Stimulated activated CD8-positive, alpha-beta memory T cell treated with anti-CD3 and anti-CD28 coated beads, Interleukin-4, amount 100 ng/mL, for 4 hours (primary cell): ENCODE results near the gene PANX1.
"Not testable (repeated sequence)": the region's sequence is repeated elsewhere in the genome, so short reads cannot be mapped to it uniquely, and the experiment has no call there.

Experiments used
- DNase-seq, 2 donors: peaks; one replicate each; pipeline ENCODE4 v3.0.0-alpha.2; 2020; ENCODE audit warnings: low read depth in 2 of 2, low spot score in 1 of 2

Gene PANX1

DNA sequence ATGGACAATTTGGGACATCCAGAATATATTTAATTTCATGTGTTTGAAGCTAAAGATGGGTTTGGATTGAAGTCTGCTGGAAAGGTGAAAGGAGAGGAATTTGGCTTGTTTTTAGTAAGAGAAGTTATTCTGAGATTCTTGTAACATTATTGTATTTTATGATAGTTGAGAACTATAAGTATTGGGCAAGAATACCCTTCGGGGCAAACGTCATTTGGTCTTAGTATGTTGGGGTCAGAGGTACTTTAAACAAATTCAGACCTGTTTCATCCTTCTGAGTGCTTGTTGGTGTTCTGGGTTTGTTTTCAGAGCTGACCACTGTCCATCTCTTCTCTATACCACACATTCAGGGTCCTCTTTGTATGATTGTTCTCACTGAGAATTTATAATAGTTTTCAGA, 19.5 kb downstream of the PANX1 start:
- DNase-seq = no peak

DNA sequence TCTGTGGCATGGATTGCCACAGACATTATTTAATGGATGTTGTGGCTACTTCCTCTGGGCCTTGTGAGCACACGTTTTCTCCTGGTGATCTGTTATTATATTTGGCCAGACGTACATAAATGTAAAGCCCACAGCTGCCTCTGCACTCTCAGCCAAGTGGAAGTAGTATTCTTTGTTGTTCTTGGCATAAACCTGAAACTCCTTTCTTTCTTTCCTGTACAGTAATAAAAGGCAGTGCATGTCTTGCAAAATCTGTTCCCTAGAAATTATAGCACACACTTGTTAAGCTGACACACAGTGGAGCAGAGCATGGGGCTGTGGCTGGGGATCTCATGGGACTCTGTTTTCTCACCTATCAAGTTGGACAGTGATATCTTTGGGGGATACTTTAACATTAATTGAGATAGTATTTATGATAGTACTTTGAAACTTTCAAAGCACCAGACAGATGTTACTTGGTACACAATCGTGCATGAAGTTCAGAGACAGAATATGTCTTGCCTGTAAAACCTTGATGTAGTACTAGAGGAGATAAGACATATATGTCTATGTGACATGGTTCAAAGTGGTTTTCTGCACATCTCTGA, 20.9 kb downstream of the PANX1 start:
- no peak for DNase-seq

DNA sequence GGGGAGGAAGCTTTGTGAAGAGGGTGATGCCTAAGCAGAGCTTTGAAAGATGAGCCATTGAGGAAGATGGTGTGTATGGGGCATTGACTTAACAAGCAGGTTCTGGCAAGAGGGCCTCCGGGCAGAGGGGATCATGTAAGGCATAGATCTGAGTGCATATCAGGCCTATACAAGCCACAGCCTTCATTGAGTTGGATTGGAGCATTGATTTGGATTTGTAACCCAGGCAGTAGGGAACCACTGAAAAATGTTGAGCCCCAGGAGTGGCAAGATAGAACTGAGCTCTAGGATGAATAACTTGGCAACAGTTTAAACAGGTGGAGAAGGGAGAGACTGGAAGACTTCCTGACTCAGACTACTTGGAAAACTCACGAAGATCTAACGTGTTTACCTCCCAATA, 21.4 kb downstream of the PANX1 start:
- DNase-seq = no peak

DNA sequence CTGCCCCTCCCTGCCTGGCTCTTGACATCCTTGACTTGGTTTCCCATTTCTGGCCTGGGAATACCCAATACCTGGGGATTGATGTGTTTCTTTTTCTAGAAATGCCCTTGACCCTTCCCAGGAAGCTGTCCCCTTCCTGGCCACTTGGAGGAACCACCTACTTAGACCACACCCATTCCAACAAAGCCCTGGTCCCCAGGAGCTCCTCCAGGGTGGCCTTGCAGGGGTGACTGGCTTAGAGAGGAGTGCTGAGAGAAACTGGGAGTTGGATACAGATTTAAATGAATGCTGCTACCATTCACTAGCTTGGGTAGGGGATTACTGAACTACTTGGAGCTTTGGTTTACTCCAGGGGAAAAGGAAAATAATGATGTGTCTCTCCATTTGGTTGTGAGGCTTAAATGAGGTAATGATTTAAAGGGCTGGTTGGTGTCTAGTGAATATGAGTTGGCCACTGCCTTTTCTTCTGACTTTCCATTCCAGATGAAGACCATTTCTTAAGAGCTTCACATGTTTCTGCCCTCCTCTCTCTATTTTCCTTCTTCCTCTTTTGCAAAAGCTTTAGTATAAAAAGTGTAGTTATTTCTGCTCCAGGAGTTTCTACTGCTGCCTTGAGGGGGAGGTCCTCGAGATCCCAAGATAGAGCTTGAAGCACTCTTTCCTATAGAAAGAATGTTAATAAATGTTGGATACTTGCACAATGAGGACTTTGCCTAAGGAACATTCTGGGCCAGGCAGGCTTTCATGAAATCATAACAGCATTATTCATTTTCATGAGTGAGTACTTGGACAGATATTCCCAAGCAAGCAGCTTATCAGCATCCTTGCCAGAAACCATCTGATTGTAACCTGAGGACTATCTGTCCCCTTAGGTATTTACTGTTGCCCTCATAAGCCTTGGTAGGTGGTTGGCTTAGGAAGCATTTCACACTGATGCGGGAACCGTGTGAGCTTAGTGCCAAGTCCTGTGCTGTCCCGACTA, 22.4 kb downstream of the PANX1 start:
- no peak for DNase-seq

DNA sequence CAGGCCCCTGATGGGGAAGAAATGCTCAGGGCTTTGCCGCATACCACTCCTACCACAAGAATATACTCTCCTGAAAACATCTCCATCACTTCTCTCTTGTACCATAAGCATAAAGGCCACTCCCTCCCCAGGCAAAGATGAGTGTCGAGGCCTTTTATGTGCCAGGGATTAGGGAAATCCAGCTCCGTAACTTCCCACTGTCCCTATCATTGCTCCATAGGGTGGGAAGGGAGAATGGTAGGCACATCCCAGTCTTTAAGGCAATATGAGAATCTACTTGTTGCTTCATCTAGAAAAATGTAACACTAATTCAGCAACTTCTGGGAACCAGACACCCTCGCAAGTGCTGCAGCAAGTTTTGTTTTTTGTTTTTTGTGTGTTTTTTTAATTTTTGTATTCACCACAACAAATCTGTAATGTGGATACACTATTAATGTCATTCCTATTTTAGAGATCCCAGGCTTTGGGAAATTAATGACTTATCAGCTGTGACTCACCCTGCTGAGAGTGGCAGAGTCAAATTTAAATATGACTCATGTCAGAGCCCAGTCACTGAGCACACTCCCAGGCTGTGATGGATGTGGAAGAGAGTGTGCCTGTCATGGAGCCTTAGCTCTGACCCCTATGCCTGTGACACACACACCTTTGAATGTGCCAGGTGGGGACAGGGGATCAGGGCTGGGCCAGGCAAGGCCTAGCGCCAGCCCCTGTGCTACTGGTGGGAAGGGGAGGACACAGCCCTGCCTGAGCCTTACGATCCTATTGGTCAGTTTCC, 23.4 kb downstream of the PANX1 start:
- DNase-seq = no peak

DNA sequence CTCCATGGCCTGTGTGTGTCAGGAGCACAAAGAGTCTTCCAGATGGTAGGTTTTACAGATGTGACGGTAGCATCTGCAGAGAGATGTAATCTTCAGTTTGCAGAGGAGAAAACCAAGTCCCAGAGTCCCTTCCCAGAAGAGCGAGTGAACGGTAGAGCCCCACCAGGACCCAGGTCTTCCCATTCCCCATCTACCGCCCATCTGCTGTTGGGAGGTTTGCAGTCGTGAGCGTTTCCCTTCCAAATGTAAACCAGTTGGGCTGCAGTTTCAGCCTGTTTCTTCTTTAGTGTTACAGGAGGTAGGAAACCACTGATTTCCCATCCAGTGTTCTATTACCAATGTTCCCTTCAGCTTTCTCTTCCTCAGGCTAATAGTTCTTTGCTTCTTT, 24.0 kb downstream of the PANX1 start:
- no peak for DNase-seq

DNA sequence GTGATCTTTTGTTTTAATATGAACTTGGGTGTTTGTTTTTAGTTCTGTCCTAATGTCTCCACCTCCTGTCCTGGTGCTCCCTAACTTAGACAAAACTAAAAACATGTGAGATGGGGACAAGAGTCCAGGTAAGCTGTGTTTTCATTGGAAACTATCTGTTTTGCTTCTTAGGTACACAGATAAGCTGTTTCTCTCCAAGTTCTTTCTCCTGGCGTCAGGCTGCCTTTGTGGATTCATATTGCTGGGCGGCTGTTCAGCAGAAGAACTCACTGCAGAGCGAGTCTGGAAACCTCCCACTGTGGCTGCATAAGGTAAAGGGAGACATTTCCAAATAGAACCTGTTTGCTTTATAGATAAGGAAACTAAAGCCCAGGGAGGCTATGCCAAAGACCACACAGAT, 24.7 kb downstream of the PANX1 start:
- no peak for DNase-seq

DNA sequence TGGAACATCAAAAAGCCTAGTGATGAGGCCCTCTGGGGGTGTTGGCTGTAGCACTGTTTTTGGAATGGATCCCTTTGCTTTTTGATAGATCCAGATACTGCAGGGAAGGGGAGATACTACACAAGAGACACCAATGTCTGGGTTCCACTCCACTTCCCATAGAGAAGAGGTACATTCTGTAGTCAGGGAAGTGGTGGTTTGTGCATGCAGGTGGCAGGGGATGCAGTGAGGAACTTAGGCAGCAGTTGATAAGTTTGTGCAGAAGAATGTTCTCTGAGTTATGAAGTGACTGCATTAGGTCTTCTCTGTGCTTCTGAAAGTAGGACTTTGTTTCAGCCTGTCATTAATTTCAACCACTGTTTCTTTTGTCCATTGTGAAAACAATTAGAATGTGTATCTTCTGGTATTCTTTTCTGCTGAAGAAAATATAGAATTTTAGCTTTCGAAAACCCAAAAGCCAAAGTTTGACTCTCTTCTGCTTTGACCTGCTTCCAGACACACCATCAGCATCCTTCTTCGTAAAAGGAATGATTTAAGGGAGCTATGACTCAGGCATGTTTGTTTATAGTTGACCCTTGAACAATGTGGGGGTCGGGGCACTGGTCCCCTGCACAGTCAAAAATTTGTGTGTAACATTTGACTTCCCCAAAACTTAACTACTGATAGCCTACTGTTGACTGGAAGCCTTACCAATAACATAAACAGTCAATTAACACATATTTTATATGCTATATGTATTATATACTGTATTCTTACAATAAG, 25.6 kb downstream of the PANX1 start:
- DNase-seq = no peak

DNA sequence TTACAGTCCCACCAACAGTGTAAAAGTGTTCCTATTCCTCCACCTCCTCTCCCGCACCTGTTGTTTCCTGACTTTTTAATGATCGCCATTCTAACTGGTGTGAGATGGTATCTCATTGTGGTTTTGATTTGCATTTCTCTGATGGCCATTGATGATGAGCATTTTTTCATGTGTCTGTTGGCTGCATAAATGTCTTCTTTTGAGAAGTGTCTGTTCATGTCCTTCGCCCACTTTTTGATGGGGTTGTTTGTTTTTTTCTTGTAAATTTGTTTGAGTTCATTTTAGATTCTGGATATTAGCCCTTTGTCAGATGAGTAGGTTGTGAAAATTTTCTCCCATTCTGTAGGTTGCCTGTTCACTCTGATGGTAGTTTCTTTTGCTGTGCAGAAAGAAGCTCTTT, 28.7 kb downstream of the PANX1 start:
- not testable (repeated sequence) for DNase-seq

DNA sequence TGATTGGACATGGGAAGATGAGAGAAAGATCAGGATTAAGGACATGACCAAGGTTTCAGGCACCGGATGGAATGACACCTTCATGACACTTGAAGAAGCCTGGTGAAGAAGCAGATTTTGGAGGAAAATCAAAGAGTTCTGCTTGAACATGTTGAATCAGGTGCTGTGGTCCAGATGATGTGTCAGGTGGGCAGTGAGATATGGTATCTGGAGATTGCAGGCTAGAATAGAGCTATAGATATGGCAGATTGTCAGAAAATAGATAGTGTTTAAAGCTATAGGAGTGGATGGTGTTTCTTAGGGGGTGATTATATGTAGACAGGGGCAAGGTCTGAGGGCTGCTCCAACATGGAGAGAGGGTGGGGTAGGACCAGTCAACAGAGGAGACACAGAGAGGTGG, 40.2 kb downstream of the PANX1 start:
- DNase-seq = no peak

DNA sequence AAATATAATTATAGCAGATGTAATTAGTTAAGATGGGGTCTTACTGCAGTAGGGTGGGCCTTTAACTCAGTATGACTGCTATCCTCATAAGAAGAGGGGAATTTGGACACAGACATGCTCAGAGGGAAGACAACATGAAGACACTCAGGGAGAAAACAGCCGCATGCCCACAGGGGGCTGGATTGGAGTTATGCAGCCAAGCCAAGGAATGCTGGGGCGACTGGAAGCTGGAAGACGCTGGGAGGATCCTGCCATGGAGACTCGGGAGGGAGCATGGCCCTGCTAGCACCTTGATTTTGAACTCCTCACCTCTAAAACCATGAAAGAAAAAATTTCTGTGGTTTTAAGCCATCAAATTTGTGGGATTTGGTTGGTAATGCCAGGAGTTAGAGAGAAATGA, 40.9 kb downstream of the PANX1 start:
- no peak for DNase-seq

DNA sequence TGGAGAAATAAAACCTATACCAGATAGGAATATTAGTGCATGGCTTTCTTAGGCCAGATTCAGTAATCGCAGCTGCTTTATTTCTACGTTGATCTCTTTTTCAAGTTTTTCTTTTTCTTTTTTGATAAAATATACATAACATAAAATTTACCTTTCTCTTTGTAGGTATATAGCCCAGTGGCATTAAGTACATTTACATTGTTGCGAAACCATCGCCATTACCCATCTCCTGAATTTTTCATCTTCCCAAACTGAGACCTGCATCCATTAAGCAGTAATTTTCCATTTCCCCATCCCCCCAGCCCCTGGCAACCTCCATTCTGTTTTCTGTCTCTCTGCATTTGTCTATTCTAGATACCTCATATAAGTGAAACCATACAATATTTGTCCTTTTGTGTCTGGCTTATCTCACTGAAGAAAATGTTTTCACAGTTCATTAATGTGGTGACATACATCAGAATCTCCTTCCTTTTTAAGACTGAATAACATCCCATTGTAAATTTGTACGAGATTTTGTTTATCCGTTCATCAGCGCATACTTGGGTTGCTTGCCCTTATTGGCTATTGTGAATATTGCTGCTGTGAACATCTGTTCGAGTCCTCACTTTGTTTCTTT, 41.4 kb downstream of the PANX1 start:
- no peak for DNase-seq

DNA sequence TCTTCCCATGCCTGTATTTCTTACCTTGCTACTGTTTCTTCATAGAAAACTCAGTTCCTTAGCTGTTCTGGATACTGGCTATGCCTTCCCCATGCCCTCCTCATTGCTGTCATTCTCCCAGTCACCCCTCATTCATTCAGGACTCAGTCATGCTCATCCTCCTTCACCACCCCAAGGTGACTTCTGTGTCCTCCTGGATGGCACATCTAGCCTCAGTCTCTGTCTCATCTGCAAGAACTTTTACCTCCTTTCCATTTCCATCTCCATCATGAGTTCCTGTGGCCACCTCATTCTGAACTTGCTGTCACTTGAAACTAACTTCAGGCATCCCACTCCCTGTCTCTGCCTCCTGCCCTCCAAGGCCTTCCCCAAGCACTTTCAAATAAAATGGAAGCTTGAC, 42.3 kb downstream of the PANX1 start:
- no peak for DNase-seq

DNA sequence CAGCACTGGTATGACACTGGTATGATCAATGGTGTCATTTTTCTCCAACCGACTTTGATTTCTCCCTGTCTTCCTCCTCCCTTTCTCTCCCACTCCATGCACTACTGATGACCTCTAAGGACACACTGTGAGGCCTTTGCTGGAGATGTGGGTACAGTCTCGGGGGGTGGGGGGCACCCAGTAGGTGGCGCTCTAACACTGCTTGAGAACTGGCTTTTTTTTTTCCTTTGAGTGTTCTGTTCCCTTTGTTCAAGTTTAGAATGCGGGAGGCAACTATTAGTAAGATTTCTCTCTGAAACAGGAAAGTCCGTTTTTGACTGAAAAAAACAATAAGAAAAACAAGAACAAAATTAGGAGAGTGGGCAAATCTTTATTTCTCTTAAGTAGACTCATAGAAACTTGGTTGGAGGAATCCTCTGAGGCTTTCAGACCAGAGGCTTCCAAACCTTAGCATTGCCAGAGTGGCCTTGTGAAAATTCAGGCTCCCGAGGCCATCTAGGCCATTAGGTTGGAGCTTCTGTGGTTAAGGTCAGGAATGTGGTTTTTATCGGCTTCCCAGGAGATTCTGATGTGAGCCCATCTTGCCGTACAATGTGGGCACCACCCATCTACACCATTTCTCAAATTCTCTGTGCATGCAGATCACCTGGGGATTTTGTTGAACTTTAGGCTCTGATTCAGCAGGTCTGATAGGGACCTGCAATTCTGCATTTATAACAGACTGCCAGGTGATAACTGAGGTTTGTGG, 43.2 kb downstream of the PANX1 start:
- no peak for DNase-seq

DNA sequence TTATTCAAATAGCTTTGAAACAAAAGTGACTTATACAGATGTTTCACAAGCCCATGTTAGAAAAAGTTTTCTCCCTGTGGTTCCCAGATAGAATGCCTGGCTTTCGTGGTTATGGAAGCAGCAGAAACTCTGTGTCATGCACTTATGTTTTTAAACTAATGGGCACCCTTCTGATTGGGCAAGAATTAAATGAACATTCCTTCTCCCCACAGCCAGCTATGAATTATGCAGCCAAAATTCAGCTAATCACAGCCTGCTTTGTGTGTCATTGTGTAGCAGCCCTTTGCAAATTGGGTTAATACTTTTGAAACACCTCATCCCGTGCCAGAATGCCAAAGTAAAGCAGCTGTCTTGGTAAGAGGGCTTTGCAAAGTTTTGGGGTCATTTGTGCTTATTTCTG, 46.9 kb downstream of the PANX1 start:
- no peak for DNase-seq

DNA sequence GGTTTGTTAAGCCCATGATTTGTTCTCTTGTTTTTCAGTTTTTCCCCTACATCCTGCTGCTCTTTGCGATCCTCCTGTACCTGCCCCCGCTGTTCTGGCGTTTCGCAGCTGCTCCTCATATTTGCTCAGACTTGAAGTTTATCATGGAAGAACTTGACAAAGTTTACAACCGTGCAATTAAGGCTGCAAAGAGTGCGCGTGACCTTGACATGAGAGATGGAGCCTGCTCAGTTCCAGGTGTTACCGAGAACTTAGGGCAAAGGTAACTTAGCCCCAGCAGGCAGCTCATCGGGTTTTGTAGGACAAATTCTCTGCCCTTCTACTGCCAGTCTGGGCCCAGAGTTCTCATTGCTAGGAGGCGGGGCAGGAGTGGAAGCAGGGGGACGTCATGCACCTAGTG, 49.7 kb downstream of the PANX1 start:
- no peak for DNase-seq

DNA sequence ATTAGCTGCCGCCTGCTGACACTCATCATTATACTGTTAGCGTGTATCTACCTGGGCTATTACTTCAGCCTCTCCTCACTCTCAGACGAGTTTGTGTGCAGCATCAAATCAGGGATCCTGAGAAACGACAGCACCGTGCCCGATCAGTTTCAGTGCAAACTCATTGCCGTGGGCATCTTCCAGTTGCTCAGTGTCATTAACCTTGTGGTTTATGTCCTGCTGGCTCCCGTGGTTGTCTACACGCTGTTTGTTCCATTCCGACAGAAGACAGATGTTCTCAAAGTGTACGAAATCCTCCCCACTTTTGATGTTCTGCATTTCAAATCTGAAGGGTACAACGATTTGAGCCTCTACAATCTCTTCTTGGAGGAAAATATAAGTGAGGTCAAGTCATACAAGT, 51.1 kb downstream of the PANX1 start:
- no peak for DNase-seq

DNA sequence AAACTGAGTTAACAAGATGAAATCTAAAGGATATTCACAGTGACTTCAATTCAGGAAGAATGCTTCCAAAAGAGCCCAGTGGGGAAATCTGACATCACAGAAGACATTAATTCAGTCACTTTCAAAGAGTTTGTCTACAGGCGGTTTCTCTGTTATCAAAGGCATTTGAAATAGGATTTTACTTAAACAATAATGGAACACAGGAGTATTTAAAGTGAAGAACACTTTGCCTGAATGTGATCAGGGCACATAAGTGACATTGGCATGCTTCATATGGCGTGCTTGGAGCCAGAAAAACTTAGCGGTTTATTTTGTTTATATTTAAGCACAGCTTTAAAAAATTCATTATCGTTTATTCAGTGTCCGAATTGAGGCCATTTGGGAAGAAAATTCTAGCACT, 52.9 kb downstream of the PANX1 start:
- no peak for DNase-seq

DNA sequence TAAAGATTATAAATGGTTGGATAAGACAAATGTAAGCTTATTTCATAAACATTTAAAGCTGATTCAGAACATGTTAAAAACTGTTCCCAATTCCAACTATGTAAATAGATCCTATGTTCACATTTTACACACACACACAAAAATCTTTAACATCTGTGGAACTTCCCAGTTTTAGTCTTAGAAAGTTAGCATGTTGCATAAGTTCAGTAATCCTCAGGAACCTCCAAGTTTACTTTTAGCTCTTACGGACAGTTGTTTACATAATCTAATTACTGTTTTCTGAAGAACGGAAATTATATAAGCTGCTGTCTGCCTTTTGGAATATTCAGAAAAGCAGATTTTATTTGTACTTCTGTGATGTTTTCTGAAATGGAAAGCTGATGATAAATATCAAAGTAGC, 53.3 kb downstream of the PANX1 start:
- DNase-seq = no peak

DNA sequence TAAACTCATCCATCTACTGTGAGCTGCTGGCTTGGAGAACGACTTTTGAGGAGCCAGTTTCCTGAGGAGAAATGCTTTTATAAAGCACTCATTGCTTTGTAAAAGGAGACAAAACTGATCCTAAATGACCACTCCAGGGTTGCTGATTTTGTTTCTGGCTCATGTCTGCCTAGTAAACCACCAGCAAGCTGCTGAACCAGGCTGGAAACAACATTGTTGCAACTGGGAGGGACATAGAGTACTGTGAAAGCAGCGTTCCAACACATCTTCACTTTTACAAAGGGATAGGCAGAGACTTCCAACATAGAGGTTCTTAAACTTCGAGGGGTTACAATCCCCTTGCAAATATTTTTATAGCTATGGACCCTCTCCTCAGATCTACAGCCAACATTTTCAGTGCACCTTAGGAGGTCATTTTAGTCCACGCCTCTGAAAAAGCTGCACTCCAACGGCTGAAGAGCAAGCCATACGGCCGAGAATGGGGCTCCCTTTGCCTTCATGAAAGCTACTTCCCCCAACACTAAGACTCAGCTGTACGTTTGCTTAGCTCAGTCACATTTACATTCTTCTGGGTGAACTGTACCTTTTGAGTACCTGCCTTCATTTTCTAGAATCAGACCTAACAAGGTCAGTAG, 54.7 kb downstream of the PANX1 start:
- DNase-seq = no peak
